ENCODE measurements around the gene VDR.
A peak's percentile ranks its signal among the peaks of the same experiment; 100 is the strongest.
"Not testable (repeated sequence)": the region's sequence is repeated elsewhere in the genome, so short reads cannot be mapped to it uniquely, and the experiment has no call there.

VDR gene

DNA sequence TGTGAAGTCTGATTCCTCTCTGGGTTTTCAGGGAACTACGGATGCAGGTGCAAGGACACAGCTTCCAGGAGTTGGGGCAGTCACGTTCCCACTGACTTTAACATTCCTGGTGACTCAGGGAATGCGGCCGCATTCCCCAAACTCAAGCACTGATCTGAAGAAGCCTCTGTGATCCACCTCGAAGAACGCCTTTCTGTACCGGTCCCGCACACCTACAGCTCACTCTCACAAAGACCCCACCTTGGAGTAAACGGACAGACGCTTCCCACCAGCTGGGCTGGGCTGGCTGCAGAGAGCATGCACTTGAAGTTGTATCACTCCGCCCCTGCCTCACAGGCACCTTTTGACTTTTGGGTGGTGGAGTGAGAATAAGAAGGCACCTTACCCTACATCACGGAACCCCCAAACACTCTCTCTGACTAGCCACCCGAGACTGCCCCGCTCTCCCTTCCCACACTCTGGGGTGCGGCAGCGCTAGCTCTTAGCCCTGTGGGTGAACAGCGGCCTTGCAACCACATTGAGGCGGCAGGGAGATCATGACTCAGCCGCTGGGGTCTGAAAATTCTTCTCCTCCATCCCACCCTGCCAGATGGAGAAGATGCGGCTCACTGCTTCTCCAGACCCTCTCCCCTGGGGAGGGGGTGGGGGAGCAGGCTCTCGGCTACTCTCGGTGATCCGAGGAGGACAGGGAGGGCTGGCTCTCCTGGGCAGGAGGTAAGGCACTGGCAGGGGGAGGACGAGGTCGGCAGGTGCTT is 61.4 kb downstream of the VDR start:
- no peak for DNase-seq

DNA sequence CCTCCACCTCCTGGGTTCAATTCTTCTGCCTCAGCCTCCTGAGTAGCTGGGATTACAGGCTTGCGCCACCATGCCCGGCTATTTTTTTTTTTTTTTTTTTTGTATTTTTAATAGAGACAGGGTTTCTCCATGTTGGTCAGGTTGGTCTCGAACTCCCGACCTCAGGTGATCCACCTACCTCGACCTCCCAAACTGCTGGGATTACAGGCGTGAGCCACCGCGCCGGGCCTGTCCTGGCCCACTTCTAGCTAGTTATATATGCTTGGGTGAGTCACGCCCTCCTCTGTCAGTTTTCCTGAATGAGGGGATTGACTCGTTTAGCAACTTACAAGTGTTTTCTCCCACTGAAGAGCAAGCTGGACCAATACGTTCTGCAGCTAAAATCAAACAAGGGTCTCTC is 62.3 kb downstream of the VDR start:
- DNase-seq = not testable (repeated sequence)

DNA sequence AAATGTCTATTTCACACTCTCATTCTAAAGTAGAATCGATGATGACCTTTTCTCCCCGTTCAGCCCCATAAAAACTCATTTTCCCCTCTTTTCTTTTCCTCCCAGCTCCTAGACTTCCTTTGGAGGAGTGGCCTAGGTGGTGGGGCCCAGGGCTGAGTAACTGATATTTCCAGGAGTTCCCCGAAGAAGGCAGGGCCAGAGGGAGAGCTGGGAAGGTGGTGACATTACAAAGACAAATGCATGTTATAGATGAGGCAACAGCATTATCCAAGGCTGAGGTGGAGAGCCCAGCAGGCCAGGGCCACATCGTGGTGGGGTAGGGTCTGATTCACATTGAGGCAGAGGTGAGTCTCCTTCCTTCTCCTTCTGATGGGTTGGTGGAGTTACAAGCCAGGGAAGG is 62.9 kb downstream of the VDR start:
- no peak for DNase-seq

DNA sequence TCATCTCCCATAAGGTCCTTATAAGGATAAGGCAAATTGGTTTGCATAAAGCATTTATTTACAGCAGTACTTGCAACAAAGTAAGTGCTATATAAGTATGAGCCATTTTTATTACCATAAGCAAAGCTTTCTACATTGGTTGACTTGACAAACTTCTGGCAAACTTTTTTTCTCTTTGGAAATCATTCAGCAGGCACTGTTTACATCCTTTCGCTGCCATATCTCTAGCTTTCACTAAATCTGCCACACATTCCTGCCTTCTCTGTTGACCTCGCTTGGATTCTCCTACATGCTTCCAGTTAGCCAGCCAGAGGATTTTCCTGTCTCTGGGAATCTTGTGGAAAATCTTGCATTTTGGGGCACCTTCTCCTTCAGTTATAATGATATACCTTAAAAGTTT is 63.3 kb downstream of the VDR start:
- no peak for DNase-seq

DNA sequence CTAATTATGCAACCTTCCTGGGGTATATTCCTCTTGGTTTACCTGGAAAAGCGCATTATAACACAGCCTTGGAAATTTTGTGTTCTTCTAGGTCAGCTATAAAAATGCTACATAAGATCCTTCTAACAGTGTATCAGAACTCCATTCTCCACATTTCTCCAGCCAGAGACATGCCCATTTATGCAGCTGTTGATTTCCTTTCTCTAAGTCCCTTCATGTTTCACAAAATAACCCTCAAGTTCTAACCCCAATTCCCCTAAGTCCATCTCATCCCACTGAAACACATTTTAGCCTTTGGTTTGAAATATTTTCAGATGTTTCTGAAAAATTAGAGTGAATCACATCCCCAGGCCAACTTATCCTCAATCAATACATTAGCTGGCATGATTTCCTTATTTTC is 64.2 kb downstream of the VDR start:
- no peak for DNase-seq

DNA sequence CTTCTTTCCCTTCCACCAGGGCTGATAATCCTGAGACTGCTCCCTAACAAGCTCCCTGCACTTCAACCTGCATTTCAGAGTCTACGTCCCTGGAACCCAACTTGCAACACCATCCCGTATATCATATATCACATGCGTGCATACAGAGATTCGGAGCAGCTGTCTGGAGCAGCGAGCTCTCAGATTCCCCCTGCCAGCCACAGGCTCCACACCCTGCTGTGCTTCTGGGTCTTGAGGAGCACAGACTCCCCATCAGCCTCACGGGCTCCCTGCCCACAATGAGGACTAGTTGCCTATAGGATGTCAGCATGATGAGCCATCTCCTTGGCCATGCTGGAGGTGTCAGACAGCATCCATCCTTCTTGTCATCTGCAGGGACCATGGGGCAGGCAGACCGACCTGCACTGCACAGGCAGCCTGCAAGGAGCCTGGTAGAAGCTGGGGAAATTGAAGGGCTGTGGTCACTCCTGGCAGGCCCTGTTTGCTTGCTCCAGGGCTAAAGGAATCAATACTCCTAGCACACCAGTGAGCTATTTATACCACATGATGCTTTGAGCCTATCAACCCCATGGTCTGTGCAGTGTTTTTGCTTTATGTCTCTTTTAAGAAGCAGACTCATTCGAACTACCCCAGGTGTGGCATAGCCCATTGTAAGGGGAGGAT is 65.4 kb downstream of the VDR start:
- DNase-seq = no peak

DNA sequence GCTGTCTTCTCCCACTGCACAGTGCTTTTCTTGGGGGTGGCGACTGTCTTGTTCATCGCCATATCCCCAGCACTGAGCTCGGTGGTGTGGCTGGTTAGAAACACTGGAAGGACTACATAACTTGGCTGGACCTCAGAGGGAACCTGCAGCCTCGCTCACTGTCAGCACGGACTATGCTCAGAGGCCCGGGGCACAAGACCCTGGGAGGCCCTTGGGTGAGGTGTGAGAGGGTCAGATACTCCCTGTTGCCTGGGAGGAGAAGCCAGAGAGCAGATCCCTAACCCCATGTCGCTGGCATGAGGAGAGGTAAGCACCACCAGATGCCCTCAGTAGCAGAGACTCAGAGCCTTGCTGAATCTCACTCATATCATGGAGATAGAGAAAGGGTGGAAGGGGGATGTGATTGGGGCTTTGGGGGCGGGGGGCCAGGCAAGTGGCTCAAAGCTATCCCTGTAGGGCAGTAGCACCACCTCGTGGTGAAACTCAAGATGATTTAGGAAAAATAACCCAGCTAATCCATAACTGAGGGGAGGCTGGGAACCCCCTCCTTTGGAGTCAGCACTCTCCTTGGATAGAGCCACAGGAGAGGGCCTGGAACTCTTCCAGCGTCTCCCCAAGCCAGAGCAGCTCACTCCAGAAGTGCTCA is 66.4 kb downstream of the VDR start:
- DNase-seq = no peak

DNA sequence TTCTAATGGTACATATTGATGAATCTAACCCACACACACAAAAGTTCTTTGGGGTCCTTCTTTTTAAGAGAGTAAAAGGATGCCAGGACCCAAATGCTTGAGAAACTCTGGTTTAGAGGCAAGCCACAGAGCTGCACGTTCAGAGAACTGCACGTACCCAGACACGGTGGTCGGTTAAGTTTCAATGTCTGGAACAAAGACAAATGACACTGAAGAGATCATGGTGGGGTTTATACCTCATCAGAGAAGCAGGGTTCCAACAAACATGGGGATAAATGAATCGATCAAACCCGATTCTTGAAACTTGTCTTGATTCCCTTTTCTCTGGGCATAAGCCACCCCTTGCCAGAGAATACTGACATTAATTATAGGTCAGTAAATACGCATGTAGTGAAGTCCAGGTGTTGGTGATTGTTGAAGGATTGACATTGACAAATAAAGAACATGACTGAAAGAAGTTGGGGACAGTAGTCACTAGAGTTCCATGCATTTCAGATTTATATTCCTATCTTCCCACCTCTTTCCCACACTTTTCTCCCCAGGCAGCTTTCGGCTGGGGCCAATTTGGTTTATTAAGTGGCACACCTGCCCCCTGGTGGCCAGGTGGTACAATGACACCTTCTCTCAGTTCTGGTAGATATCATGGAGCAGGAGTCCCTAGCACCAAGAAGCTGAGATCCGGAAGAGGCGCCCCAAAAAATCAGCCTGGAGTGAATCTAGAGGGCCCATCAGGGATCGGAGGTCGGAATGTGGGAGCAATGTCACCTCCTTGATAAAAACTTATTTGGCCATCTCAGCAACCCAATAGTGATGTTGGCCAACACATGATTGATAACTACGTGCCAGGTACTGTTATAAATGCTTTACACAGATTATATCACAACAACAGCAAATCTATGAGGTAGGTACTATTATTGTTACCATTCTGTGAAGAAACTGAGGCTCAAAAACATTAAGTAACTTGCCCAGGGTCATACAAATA is 67.3 kb downstream of the VDR start:
- DNase-seq = peak; percentile 77

DNA sequence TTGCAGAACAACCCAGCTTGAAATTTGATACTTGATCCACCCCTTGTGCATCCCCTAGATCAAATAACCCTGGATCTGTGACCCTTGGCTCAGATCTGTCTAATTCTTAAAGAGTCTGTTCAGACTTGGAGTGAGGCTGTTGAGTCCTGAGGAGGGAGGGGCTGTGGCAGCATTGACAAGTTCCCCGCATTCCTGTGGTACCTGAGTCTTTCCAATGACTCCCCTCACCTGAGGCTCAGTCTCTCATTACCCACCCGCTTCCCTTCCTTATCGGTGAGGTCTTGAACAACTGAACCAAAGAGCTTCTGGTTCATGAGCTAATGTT is 69.0 kb downstream of the VDR start:
- DNase-seq = no peak

DNA sequence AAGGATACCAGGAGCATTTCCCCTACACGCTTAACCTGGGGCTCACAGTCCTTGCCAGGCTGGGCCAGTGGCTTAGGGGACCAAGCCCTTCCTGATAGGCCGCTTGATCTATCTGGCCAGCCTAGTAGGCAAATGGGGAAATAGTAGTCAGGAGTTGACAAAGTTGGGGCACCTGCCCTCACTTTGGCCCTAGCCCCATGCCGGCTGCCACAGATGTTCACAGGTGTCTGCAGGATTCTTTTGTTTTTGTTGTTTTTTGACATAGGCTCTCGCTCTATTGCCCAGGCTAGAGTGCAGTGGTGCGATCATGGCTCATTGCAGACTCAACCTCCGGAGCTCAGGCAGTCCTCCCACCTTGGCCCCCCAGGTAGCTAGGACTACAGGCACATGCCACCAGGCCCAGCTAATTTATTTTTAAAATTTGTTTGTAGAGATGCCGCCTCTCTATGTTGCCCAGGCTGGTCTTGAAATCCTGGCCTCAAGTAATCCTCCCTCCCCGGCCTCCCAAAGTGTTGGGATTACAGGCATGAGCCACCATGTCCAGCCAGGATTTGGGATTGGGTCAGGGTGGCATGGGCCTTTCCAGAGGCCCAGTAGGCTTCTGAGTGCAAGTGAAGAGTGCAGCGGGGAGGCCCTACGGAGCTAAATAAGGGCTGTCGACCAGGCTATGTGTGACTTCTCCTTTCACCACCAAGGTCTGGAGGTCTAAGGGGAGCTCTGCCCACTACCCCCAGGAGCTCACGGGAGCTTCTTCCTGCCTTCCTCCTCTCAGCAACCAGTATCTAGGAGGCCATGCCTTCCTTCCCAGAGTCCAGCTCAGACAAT is 69.6 kb downstream of the VDR start:
- no peak for DNase-seq

DNA sequence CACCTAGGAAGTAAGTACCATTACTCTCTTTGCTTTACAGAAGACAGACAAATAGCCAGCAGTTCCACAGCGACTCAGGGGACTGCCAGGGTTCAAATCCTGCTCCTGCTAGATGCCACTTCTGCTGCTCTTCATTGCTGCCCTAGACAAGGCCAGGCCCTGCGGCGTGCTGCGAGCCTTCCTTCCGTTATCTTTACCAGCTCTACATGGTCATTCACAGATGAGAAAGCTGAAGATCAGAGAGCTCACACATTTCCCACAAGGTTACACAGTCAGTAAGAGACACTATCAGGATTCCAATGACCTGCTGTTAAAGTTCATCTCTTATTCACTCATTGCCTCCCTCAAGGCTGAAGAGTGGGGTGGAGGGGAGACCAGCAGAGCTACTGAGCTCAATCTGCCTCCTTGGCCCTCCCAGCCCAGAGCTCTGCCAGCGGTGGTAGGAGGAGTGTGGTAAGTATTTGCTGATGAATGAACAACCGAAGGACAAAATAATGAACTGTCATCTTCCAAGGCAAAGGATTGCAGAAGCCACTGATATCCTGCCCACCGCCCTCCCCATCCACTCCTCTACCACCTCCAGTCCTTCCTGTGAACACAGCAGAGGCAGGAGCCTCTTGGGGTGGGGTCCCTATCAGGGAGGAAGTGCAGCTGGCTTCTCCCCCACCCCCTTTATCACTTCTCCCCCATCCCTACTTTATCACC is 70.4 kb downstream of the VDR start:
- DNase-seq = no peak

DNA sequence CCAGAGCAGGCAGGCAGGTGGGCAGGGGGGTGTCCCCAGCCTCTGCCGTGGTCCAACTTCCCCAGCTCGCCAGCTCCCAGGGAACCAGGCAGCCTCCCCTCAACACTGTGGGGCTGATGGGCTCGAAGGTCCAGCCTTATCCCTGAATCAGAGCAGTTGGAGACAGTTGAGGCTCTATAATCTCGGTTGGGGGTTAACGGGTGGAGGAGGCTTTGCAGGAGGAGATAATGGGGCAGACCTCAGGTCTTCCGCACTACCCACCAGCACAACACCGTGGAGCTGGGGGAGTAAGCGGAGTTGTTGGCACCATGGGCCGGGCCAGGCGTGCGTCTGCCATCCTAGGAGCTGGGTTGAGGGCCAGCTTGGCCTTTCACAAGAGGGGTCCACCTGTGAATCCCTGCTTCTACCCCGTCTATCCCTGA is 71.2 kb downstream of the VDR start:
- DNase-seq = no peak

DNA sequence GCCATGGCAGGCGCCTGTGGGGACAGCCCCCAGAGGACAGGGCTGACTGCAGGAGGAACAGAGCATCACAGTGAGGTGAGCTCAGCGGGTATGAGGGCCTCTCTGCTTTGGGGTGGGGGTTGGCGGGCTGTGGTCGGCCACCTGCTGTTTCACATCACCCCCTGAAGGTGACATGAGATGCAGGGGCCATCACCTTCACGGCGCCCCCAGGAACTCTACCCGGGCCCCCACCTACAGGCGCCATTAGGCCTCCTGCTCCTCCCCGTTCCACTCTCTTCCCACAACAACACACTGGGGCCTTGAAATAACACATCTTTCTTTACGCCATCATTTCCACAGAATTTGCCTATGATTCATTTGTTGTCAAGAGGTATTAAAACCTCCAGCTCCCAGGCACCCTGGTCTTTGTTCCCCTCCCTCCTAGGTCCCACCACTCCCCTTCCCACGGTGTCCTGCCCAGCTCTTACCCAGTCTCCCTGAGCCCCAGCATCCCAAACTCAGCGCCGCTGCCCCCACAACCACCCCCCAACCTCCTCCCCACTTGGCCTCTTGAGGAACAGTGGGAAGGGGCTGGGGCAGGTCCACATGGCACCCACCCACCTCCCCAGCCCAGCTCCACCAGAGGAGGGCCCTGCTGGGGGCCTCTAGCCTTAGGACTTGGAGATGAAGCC is 72.4 kb downstream of the VDR start:
- no peak for DNase-seq

DNA sequence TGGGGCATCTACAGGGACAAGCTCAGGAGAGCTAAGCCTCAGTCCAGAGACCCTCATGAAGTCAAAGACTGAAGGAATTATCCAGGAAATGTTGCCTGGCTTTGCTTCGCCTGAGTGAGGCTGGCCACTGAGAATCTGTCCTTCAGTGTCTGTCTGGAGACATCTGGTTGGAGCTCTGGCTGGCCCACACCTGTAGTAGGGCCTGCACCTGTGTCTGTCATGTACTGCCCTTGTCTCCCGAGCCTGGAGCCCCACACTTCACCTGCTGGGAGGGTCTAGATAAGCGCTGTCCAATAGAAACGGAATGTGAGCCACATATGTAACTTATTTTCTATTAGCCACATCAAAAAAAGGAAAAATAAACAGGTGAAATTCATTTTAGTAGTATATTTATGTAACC is 75.2 kb downstream of the VDR start:
- no peak for DNase-seq

DNA sequence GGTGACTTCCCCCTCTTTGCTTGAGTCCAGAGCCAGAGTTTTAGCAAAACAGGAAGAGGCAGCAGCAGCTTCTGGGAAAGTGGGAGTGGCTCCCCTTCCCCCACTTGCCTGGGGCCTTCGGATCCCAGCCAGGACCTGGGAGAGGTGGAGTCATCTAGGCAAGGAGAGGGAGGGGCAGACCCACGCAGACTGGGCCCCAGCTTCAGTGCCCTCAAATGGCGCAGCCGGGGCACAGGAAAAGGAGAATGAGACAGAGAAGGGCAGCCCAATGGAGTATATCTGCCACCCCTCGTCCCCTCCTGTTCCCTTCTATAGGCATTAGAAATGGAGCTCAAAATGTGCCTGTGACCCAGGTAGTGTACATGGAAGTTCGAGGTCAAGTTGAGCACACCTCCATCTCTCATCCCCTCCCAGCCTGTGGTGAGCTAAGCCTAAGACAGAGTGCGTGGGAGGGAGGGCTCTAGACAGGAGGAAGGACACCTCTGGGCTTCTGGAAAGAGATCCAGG is 75.8 kb downstream of the VDR start:
- DNase-seq = no peak

DNA sequence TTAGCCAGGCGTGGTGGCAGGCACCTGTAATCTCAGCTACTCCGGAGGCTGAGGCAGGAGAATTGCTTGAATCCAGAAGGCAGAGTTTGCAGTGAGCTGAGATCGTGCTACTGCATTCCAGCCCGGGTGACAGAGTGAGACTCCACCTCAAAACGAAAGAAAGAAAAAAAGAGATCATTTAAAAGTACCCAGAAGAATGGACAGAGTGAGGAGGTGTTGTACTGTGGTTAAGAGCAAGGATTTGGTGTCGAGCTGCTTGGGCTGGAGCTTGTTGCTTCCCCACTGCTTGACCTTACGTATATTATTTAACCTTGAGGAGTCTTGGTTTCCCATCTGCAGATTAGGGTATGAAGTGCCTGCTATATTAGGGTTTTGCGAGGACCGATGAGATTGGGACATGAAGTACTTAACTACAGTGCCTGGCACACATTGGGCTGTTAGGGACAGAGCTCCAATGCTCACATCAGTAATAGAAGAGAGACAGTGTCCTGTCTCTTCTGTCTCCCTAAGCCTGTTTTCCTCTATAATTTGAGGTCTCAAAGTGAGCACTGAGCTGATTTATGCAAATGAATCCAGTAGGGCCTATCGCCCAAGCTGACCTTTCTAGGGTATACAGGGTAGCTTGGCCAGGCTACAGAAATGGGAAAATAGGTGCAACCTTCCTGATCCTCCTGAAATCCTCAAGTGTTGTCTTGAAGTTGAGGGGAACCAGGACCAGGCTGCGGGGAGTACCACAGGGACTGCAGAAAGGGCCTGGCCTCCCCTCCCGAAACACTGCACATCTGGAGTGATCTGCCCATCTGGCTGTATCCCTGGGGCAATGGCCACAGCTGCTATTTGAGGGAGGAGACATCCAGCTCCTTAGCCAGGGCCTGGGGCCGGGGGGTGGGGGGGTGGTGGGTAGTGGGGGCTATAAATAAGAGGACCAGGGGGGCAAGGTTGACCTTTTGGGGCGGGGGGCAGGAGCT is 76.5 kb downstream of the VDR start:
- DNase-seq = no peak

DNA sequence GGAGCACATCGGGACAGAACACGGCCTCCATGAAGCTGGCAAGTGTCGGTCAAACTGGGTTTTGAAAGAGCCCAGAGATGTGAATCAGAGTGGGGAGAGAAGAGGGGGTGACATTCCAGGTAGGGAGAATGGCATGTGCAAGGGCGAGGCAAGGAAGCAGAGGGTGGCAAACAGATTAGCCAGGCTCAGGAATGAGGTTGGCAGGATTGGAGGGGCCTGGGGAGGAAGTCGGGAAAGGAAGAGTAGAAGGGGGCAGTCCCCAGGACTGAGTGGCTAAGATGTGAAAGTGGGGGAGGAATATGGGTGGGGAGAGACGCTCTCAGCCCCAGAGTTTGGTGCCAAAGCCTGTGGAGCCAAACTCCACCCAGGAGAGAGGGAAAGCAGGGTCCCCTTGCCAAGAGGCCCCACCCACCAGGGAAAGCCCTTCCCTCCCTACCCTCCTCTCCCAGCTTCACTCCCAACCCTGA is 79.6 kb downstream of the VDR start:
- DNase-seq = no peak

DNA sequence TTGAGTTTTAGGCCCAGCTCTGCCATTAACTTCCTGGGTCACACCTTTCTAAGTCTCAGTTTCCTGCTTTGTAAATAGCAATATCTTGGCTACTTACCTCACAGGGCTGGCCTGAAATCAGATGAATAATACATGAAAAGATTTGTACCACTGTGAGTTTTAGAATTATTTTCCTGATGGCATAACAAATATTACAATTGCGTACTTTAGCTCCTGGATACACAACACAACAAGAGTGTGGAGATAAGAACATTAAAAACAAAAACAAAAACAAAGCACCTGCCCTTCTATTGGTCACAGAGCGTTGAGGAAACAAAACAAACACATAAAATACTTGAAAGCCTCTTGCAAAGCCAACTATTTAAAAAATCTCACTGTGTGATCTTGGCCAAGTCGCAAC is 80.2 kb downstream of the VDR start:
- DNase-seq = no peak

DNA sequence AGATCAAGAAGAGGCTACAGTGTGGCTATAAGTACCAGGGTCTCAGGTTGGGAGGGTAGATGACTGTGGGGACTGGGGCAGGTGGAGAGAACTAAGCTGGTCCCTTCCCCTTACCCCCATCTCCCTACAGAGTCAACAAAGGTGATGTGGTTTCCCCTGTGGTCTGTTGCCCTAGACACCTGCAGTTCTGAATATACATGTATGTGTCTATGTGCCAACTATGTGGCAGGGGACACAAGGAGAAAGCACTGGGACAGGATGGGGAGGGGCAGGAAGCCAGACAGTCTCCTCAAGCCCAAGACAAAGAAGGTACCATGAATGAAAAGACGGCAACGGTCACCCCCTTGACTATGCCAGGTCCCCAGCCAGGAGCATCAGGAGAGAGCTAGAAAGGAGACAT is 80.6 kb downstream of the VDR start:
- DNase-seq = no peak

Data from NCI-H1105 (cell line).